SU-DHL-6 (cell line): ENCODE measurements around the gene KCNC4.

Experiments used
- CTCF ChIP-seq: fragments of 200-600 bp; sonication (generic); IDR thresholded peaks from one replicate; pipeline ENCODE4 v1.5.1; 2017; ENCODE audit warnings: antibody characterized with exemption, mild to moderate bottlenecking, low read length, moderate library complexity; ENCODE audit not compliant: insufficient read depth, poor library complexity, severe bottlenecking
- EZH2phosphoT487 ChIP-seq: fragments of 200-600 bp; sonication (generic), shearing (Covaris generic); conservative IDR thresholded peaks from 2 replicates; pipeline ENCODE4 v1.6.1; 2018; ENCODE audit warnings: mild to moderate bottlenecking, antibody characterized with exemption, low read length, moderate library complexity, mixed read lengths

GRCh38 chr1:110220324-110220723 lies 10.2 kb downstream of the KCNC4 start:
- TF ChIP-seq CTCF (no peak), EZH2phosphoT487 (no peak)
